Stimulated activated CD4-positive, alpha-beta T cell treated with anti-CD3 and anti-CD28 coated beads, Interleukin-2, amount 100 ng/mL, for 4 hours (primary cell): ENCODE results near the gene LRRC63.

ENCODE experiments used
- DNase-seq: peaks from one replicate; pipeline ENCODE4 v3.0.0-alpha.2; 2020; ENCODE audit warnings: low read depth

Gene LRRC63

DNA sequence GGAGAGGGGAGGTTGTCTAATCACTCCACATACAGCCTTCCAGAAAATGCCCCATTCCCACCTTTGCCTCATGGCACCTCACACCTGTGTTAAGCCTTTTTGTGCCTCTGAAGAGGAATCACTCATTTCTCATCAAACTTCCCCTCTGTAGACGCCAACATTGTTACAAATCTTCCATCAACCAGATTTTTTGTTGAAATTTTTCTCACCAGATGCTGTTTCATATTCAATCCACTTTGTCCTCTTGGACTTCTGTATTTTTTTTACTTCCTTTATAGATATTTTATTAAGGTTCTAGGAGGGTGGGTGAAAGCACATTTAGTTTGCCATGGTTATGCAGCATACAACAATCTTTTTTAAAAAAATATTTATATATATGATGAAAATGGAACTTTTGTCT is 101.3 kb downstream of the LRRC63 start:
- no peak for DNase-seq

- DNase-seq: no peak
These were observed 101.9 kb downstream of the LRRC63 start for GRCh38 chr13:46313432-46314257.

DNA sequence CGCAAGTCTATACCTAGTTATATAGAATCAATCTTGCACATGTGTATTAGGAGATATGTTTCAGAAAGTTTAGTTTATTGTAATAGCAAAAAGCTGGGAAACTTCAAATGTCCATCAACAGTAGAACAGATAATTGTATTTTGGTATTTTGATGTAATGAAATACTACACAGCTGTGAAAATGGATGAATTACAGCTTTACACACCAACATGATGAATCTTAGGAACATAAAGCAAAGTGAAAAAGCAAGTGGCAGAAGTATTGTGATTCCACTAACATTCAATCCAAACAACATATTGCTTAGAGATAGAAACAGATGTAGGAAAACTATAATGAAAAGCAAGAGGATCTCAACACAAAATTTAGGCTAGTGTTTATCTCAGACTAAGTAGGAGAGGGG is 102.9 kb downstream of the LRRC63 start:
- DNase-seq: no peak

DNA sequence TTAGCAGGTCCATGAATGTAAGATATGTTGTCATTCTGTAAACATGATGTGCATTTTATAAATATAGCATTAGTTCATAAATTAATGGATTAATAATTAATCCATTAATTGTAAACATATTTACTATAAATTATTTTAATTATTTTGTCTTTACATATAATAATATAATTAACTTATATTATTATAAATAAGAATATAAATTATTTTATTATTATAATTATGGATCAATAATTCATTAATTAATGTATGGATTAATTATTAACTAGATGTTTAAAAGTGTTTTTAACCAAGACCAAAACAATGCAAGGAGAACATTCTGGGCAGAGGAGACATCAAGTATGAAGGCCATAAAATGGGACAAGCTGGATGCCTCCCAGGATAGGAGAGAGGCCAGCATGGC is 103.3 kb downstream of the LRRC63 start:
- DNase-seq: no peak

DNA sequence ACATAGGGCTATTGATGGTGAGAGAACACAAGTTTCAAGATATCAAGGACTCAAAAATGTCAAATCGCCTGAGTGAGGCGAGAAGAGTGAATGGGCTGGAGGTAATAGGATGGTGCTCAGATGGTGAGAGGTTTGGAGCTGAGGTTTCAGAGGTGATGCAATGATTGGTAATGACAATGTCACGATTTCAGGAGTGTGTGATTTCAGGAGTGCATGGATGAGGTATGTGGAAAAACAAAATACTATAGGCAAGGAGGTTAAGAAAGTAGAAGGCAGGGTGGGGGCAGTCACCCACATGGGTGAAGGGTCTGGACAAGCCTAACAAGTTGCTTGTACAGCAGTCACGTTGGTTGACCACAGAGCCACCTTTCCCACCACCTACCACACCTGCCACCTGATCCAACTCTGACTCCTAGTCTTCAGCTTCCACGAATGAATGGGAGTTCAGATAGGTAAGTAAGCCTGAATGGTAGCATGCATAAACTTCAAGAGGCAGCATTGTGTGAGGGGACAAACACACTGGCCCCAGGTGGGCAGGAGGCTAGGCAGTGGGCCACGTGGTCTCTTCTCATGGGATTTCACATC is 103.9 kb downstream of the LRRC63 start:
- no peak for DNase-seq

DNA sequence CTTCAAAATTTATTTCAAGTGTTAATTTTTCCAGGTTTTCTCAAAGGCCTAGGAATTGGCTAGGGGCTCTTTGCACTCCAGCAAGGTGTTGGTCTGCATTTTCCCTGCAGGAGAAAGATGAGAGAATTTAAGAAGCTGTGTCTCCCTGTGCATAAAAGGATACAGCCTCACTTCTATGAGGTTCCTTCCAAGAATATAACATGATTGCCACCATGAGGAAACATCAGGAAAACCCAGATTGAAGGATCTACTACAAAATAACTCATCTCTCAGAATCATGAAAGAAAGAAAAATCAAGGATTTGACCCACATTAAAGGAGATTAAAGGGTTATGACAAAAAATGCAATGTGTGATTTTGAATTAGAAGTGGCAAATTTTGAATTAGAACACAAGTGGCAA is 105.4 kb downstream of the LRRC63 start:
- no peak for DNase-seq

- DNase-seq: no peak
These were observed 107.3 kb downstream of the LRRC63 start for GRCh38 chr13:46318986-46319385.

DNA sequence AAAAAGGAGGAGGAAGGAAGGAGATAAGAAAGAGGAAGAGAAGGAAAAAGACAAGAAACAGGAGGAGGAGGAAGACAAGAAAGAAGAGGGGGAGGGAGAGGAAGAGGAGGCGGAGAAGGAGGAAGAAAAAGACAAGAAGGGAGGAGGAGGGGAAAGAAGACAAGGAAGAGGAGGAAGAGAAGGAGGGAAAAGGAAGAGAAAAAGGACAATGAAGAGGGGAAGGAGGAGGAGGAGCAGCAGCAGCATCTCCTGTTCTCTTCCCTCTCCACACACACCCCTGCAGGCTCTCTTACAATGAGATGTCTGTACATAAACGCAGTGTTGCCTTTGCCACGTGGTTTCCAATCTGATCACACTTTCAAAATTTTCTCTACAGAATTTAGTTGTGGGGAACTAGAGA is 108.7 kb downstream of the LRRC63 start:
- DNase-seq: no peak

DNA sequence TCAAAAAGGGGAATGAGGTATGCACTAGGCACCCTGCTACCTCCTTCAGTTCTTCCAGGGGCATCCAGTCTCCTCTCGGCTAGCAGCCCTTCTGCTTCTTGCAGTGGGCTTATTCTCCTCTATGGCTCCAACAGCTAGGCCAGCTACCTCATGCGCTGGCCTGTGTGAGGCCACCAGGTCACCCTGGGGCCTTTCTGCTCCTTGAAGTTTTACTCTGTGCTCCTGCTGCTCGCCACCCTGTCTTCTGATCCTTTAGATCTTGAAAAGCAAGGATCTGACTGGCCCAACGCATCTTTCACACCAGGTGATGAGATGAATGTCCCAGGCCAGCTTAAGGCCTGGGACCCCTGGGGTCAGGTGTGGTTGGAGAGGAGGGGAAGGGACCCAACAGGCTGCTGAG is 109.1 kb downstream of the LRRC63 start:
- DNase-seq: no peak

DNA sequence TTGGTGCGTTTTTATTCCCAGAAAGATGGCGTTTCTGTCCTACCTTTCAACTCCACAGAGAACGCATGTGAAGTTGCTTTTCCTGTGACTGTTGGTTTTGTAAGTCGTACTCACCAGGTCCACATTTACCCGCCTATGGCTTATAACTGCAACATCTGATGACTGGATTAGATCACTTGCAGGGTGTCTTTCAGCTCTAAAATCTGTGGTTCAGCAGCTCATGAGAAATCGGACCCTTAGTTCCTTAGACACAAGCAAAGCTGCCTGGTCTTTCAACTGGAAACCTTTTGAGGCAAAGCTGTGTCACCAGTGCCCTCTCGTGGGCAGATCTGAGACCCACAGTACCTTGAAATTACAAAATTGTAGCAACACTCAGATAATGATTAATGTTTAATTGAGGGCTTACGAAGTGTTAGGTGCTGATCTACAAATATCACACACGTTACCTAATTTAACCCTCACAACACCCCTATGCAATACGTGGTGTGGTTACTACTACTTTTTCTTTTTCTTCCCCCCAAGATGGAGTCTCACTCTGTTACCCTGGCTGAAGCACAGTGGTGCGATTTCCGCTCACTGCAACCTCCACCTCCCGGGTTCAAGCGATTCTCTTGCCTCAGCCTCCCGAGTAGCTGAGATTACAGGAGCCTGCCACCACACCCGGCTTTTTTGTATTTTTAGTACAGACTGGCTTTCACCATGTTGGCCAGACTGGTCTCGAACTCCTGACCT is 109.9 kb downstream of the LRRC63 start:
- DNase-seq: peak; percentile 59

GRCh38 chr13:46324976-46325375 is 113.2 kb downstream of the LRRC63 start:
- no peak for DNase-seq
